ENCODE data around the gene RAVER2.
A peak's percentile ranks its signal among the peaks of the same experiment; 100 is the strongest.
"Not testable (repeated sequence)": the region's sequence is repeated elsewhere in the genome, so short reads cannot be mapped to it uniquely, and the experiment has no call there.

Gene RAVER2

DNA sequence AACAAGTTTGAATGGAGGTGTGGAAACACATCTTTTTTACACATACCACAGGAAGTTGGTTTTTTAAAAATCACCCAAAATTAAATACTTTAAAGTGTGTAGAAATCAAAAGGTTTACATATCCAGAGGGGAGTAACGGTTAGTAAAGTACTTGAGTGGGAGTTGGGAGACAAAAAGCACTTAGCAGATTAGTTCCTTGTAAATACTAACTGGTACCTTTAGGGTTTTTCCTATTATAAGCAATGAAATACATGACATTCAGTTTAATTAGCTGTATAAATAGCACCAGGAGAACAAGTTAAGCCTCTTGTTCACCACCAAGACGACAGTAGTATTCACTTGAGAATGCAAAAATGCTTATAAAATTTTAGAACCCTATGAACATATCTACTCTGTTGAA is 23.7 kb upstream of the RAVER2 start:
- Histone ChIP-seq H3K27me3 (ENCODE audit: insufficient read depth, low read length, poor library complexity) (no peaks in the 10 kb centered on the region), H3K23ac (ENCODE audit: low read length) (no peak overlapping the region), H3K79me1 (ENCODE audit: low read length) (no peaks in the 10 kb centered on the region), H3K4me1 (ENCODE audit: control insufficient read depth, low read depth, low read length) (no peaks in the 10 kb centered on the region), H3K79me2 (ENCODE audit: control insufficient read depth, insufficient read depth, low read length) (no peaks in the 10 kb centered on the region), H4K5ac (ENCODE audit: low read length) (no peak overlapping the region), H3K18ac (ENCODE audit: low read length) (no peak overlapping the region), H2BK15ac (replicated peaks; ENCODE audit: low read depth) (no peak overlapping the region), H3K27ac (ENCODE audit: low read depth, low read length) (no peak overlapping the region), H3K56ac (ENCODE audit: low read length) (no peak overlapping the region), H3K36me3 (ENCODE audit: control insufficient read depth, insufficient read depth, low read length) (no peaks in the 10 kb centered on the region), H3K4ac (ENCODE audit: low read depth, low read length) (no peak overlapping the region), H3K9ac (ENCODE audit: low read length) (no peak overlapping the region), H2AK5ac (ENCODE audit: low read length) (no peak overlapping the region), H2BK5ac (ENCODE audit: low read length) (no peak overlapping the region), H2BK120ac (ENCODE audit: low read depth, low read length) (no peak overlapping the region), H3K4me2 (ENCODE audit: low read length) (no peak overlapping the region), H4K8ac (ENCODE audit: low read depth, low read length) (no peak overlapping the region), H3K4me3 (ENCODE audit: low read length) (no peak overlapping the region)
- no CpG with 5 or more reads among the region's 2 CpGs for WGBS (ENCODE audit: extremely low coverage, insufficient coverage, low lambda C conversion rate)
- DNase-seq = no peak

DNA sequence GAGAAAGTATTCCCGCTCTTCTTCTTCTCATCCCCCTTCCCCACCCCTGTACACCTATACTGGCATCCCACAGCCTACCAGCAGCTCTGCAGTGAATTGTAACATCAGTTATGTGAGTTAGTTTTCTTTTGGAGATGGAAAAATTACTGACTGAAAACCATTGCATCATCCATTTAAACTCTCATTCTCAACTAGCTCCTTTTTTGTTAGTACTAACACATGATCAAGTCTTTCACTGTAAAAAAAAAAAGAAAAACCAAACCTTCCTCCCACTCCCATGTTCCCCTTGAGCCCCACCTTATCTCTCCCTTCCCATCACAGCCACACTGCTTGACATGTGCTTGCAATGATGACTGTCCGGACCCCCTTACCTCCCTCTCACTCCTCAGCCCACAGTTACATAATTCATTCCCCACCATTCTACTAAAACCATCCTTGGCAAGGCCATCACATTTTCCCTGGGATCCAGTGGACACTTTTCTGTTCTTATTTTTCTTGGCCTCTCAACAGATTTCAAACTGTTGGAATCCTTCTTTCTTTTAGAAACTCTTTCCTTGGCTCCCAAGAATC is 23.2 kb upstream of the RAVER2 start:
- no peak overlapping the region for H3K27ac ChIP-seq (ENCODE audit: low read depth, low read length)
- H3K79me2 ChIP-seq (ENCODE audit: control insufficient read depth, insufficient read depth, low read length) = no peaks in the 10 kb centered on the region
- H3K4me3 ChIP-seq (ENCODE audit: low read length) = no peak overlapping the region
- no peaks in the 10 kb centered on the region for H3K27me3 ChIP-seq (ENCODE audit: insufficient read depth, low read length, poor library complexity)
- H3K9ac ChIP-seq (ENCODE audit: low read length) = no peak overlapping the region
- no peak overlapping the region for H2AK5ac ChIP-seq (ENCODE audit: low read length)
- DNase-seq = no peak
- H4K5ac ChIP-seq (ENCODE audit: low read length) = no peak overlapping the region
- H3K56ac ChIP-seq (ENCODE audit: low read length) = no peak overlapping the region
- H3K18ac ChIP-seq (ENCODE audit: low read length) = no peak overlapping the region
- no peak overlapping the region for H2BK5ac ChIP-seq (ENCODE audit: low read length)
- no peaks in the 10 kb centered on the region for H3K4me1 ChIP-seq (ENCODE audit: control insufficient read depth, low read depth, low read length)
- H2BK15ac ChIP-seq (replicated peaks; ENCODE audit: low read depth) = no peak overlapping the region
- H4K8ac ChIP-seq (ENCODE audit: low read depth, low read length) = no peak overlapping the region
- no peaks in the 10 kb centered on the region for H3K79me1 ChIP-seq (ENCODE audit: low read length)
- no peaks in the 10 kb centered on the region for H3K36me3 ChIP-seq (ENCODE audit: control insufficient read depth, insufficient read depth, low read length)
- no peak overlapping the region for H3K23ac ChIP-seq (ENCODE audit: low read length)
- H3K4me2 ChIP-seq (ENCODE audit: low read length) = no peak overlapping the region
- WGBS (ENCODE audit: extremely low coverage, insufficient coverage, low lambda C conversion rate) = no CpG with 5 or more reads among the region's 2 CpGs
- no peak overlapping the region for H2BK120ac ChIP-seq (ENCODE audit: low read depth, low read length)
- no peak overlapping the region for H3K4ac ChIP-seq (ENCODE audit: low read depth, low read length)

DNA sequence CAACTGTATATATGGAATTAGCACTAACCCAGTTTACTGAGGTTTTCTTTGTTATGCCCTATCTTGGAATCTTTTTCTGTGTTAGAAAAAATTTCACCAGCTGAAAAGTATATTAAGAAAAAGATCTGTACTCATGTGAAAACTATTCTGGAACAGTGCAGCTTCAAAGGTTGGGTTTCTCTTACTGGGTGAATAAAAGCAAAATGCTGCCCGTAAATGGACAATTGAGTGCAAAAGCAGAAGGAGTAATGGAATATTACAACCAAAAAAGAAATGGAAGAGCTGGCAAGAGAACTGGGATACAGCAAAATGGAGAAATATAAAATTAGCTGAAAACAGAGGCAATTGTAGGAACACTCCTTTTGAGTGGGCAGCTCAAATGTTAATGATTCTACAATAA is 17.0 kb upstream of the RAVER2 start:
- H3K79me2 ChIP-seq (ENCODE audit: control insufficient read depth, insufficient read depth, low read length) = no peaks in the 10 kb centered on the region
- H3K23ac ChIP-seq (ENCODE audit: low read length) = no peak overlapping the region
- no peak for DNase-seq
- H4K8ac ChIP-seq (ENCODE audit: low read depth, low read length) = no peak overlapping the region
- no peak overlapping the region for H2BK5ac ChIP-seq (ENCODE audit: low read length)
- H3K27me3 ChIP-seq (ENCODE audit: insufficient read depth, low read length, poor library complexity) = no peaks in the 10 kb centered on the region
- no peaks in the 10 kb centered on the region for H3K79me1 ChIP-seq (ENCODE audit: low read length)
- H2BK120ac ChIP-seq (ENCODE audit: low read depth, low read length) = no peak overlapping the region
- no peak overlapping the region for H4K5ac ChIP-seq (ENCODE audit: low read length)
- no peak overlapping the region for H3K4me3 ChIP-seq (ENCODE audit: low read length)
- no peak overlapping the region for H3K56ac ChIP-seq (ENCODE audit: low read length)
- no peak overlapping the region for H3K18ac ChIP-seq (ENCODE audit: low read length)
- no peaks in the 10 kb centered on the region for H3K4me1 ChIP-seq (ENCODE audit: control insufficient read depth, low read depth, low read length)
- no peak overlapping the region for H2BK15ac ChIP-seq (replicated peaks; ENCODE audit: low read depth)
- H3K4ac ChIP-seq (ENCODE audit: low read depth, low read length) = no peak overlapping the region
- H3K27ac ChIP-seq (ENCODE audit: low read depth, low read length) = no peak overlapping the region
- H2AK5ac ChIP-seq (ENCODE audit: low read length) = no peak overlapping the region
- no peak overlapping the region for H3K4me2 ChIP-seq (ENCODE audit: low read length)
- H3K9ac ChIP-seq (ENCODE audit: low read length) = no peak overlapping the region
- H3K36me3 ChIP-seq (ENCODE audit: control insufficient read depth, insufficient read depth, low read length) = no peaks in the 10 kb centered on the region
- WGBS (ENCODE audit: extremely low coverage, insufficient coverage, low lambda C conversion rate) = no CpG with 5 or more reads among the region's 1 CpG

DNA sequence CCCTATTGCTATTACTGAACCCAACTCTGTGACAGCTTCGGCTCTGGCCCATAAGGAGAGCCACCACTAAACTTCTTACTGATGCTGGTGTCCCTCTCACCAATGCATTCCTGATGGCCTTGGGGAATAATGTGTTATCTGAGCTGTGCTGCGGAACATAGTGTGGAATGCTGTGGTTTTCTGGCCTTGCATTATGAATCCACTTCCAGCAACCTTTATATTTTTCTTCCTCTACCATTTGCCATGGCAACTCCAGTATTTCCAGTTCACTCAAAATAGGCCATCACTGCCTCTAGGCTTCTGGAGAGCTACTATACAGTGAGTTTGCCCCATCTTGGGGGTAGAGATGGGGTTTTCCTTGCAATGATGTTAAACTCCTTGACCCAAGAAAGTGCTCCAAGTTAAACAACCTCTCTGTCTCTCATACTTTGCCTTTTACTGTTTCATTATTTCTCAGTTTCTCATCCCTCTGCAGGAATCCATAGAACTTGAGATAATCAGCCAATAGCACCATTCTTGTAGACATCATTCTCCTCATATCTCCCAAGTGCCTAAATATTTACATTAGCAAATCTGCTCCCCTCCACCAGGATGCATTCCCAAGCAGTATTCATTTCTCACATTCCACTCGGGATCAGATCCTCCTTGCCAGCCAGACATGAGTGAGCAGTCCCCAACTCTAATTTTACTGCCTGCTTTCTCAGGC is 11.1 kb upstream of the RAVER2 start:
- H3K56ac ChIP-seq (ENCODE audit: low read length) = no peak overlapping the region
- no peak overlapping the region for H3K23ac ChIP-seq (ENCODE audit: low read length)
- H2BK5ac ChIP-seq (ENCODE audit: low read length) = no peak overlapping the region
- no peak overlapping the region for H2AK5ac ChIP-seq (ENCODE audit: low read length)
- H3K4me2 ChIP-seq (ENCODE audit: low read length) = no peak overlapping the region
- no peaks in the 10 kb centered on the region for H3K27me3 ChIP-seq (ENCODE audit: insufficient read depth, low read length, poor library complexity)
- H3K18ac ChIP-seq (ENCODE audit: low read length) = no peak overlapping the region
- H3K4ac ChIP-seq (ENCODE audit: low read depth, low read length) = no peak overlapping the region
- H3K79me1 ChIP-seq (ENCODE audit: low read length) = no peaks in the 10 kb centered on the region
- no peak overlapping the region for H3K27ac ChIP-seq (ENCODE audit: low read depth, low read length)
- no peaks in the 10 kb centered on the region for H3K4me1 ChIP-seq (ENCODE audit: control insufficient read depth, low read depth, low read length)
- no peak overlapping the region for H4K5ac ChIP-seq (ENCODE audit: low read length)
- no peak overlapping the region for H2BK120ac ChIP-seq (ENCODE audit: low read depth, low read length)
- no peak overlapping the region for H2BK15ac ChIP-seq (replicated peaks; ENCODE audit: low read depth)
- H4K8ac ChIP-seq (ENCODE audit: low read depth, low read length) = no peak overlapping the region
- no peak overlapping the region for H3K9ac ChIP-seq (ENCODE audit: low read length)
- no peaks in the 10 kb centered on the region for H3K79me2 ChIP-seq (ENCODE audit: control insufficient read depth, insufficient read depth, low read length)
- no peak overlapping the region for H3K4me3 ChIP-seq (ENCODE audit: low read length)
- no CpG with 5 or more reads among the region's 3 CpGs for WGBS (ENCODE audit: extremely low coverage, insufficient coverage, low lambda C conversion rate)
- no peaks in the 10 kb centered on the region for H3K36me3 ChIP-seq (ENCODE audit: control insufficient read depth, insufficient read depth, low read length)
- DNase-seq = peak; percentile 29

DNA sequence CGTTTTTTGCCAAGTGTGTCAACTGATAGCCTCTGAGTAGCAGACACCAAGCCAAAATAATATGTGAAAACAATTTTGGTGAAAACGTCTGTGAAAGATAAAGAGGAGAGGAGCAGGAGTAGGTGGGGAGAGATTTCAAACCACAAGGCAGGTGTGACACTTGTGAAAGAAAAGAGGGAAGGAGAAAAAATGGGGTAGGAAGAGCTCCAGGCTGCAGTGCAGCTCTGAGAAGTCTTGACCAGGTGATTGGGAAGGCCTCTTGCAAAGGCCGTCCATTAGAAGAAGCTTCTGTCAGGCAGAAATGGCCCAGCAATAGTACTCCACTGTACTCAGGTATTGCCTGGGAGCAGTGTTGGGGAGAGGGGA is 10.6 kb upstream of the RAVER2 start:
- H2AK5ac ChIP-seq (ENCODE audit: low read length) = no peak overlapping the region
- H3K36me3 ChIP-seq (ENCODE audit: control insufficient read depth, insufficient read depth, low read length) = no peaks in the 10 kb centered on the region
- H4K5ac ChIP-seq (ENCODE audit: low read length) = no peak overlapping the region
- no peak overlapping the region for H2BK5ac ChIP-seq (ENCODE audit: low read length)
- H3K27ac ChIP-seq (ENCODE audit: low read depth, low read length) = no peak overlapping the region
- H3K79me2 ChIP-seq (ENCODE audit: control insufficient read depth, insufficient read depth, low read length) = no peaks in the 10 kb centered on the region
- H3K4me1 ChIP-seq (ENCODE audit: control insufficient read depth, low read depth, low read length) = no peaks in the 10 kb centered on the region
- DNase-seq = no peak
- H3K9ac ChIP-seq (ENCODE audit: low read length) = no peak overlapping the region
- H3K4me3 ChIP-seq (ENCODE audit: low read length) = no peak overlapping the region
- H3K4ac ChIP-seq (ENCODE audit: low read depth, low read length) = no peak overlapping the region
- no peak overlapping the region for H4K8ac ChIP-seq (ENCODE audit: low read depth, low read length)
- H3K4me2 ChIP-seq (ENCODE audit: low read length) = no peak overlapping the region
- H3K23ac ChIP-seq (ENCODE audit: low read length) = no peak overlapping the region
- no peak overlapping the region for H2BK120ac ChIP-seq (ENCODE audit: low read depth, low read length)
- no CpG with 5 or more reads among the region's 3 CpGs for WGBS (ENCODE audit: extremely low coverage, insufficient coverage, low lambda C conversion rate)
- no peak overlapping the region for H3K18ac ChIP-seq (ENCODE audit: low read length)
- H3K56ac ChIP-seq (ENCODE audit: low read length) = no peak overlapping the region
- no peaks in the 10 kb centered on the region for H3K79me1 ChIP-seq (ENCODE audit: low read length)
- H2BK15ac ChIP-seq (replicated peaks; ENCODE audit: low read depth) = no peak overlapping the region
- H3K27me3 ChIP-seq (ENCODE audit: insufficient read depth, low read length, poor library complexity) = no peaks in the 10 kb centered on the region

DNA sequence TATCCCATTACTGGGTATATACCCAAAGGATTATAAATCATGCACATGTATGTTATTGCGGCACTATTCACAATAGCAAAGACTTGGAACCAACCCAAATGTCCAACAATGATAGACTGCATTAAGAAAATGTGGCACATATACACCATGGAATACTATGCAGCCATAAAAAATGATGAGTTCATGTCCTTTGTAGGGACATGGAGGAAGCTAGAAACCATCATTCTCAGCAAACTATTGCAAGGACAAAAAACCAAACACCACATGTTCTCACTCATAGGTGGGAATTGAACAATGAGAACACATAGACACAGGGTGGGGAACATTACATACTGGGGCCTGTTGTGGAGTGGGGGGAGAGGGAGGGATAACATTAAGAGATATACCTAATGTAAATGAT is 4.2 kb upstream of the RAVER2 start:
- not testable (repeated sequence) for H3K27ac ChIP-seq (ENCODE audit: low read depth, low read length); H3K56ac ChIP-seq (ENCODE audit: low read length); H3K23ac ChIP-seq (ENCODE audit: low read length); H3K79me1 ChIP-seq (ENCODE audit: low read length); H2AK5ac ChIP-seq (ENCODE audit: low read length); H2BK5ac ChIP-seq (ENCODE audit: low read length); H3K4ac ChIP-seq (ENCODE audit: low read depth, low read length); H3K9ac ChIP-seq (ENCODE audit: low read length); H4K8ac ChIP-seq (ENCODE audit: low read depth, low read length); H3K36me3 ChIP-seq (ENCODE audit: control insufficient read depth, insufficient read depth, low read length); H3K18ac ChIP-seq (ENCODE audit: low read length); H3K4me3 ChIP-seq (ENCODE audit: low read length); DNase-seq; H3K4me2 ChIP-seq (ENCODE audit: low read length); H3K79me2 ChIP-seq (ENCODE audit: control insufficient read depth, insufficient read depth, low read length); H2BK15ac ChIP-seq (replicated peaks; ENCODE audit: low read depth); H4K5ac ChIP-seq (ENCODE audit: low read length); H3K27me3 ChIP-seq (ENCODE audit: insufficient read depth, low read length, poor library complexity); H2BK120ac ChIP-seq (ENCODE audit: low read depth, low read length); H3K4me1 ChIP-seq (ENCODE audit: control insufficient read depth, low read depth, low read length)
- WGBS (ENCODE audit: extremely low coverage, insufficient coverage, low lambda C conversion rate) = no CpG with 5 or more reads among the region's 1 CpG

Measured in mesendoderm (in vitro differentiated cells).